ENCODE results near the gene TMEM220. TPM values are rescaled to one million over a fixed set of nuclear protein-coding genes. Genes with fewer than 3 reads are reported as not detected.

Gene TMEM220
- total and polyA plus RNA-seq, 2 experiments from 2014 or later = 0.54 to 9.5 TPM

DNA sequence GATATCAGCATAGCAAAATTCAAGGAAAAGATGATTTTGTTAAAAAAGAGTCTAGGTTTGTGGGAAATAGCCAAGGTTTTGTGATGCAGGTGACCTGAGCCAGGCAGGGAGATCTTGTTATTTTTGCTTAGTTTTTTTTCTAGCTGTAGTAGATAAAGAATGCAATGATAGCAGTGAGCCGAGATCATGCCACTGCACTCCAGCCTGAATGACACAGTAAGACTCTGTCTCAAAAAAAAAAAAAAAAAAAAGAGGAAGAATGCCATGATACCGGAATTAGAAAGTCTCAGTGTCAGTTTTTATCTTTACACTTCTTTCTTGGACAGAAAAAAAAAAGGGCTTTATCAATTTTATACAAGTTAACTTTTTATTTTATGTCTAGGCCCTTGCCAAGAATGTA lies 46.6 kb upstream of the TMEM220 start:
- no peaks in the 10 kb centered on the region for H3K9me3 ChIP-seq (ENCODE audit: low read depth)
- H3K79me2 ChIP-seq (ENCODE audit: insufficient read depth) = no peaks in the 10 kb centered on the region
- no peaks in the 10 kb centered on the region for H3K9me2 ChIP-seq (ENCODE audit: insufficient read depth)
- no peak for DNase-seq
- H3K27me3 ChIP-seq (replicated peaks; ENCODE audit: insufficient read depth) = no peaks in the 10 kb centered on the region
- H3K4me2 ChIP-seq (ENCODE audit: unreplicated experiment) = no peak overlapping the region
- no peak overlapping the region for H3K4me3 ChIP-seq
- H3K4me1 ChIP-seq (ENCODE audit: insufficient read depth) = no peaks in the 10 kb centered on the region
- no peaks in the 10 kb centered on the region for H3F3A ChIP-seq (ENCODE audit: insufficient read depth)
- H4K20me1 ChIP-seq (ENCODE audit: insufficient read depth) = no peaks in the 10 kb centered on the region
- H3K9ac ChIP-seq = no peak overlapping the region
- in situ Hi-C loops (cut with MboI) = no loop called here
- no peak overlapping the region for H2AFZ ChIP-seq
- 48 to 51% methylated on average over 2 of the region's 2 CpGs for WGBS, 2 experiments (ENCODE audit: low coverage in 1 of 2, low lambda C conversion rate in 2 of 2, missing lambda C conversion rate in 2 of 2)
- H3K36me3 ChIP-seq (ENCODE audit: low read depth) = no peaks in the 10 kb centered on the region
- H3K27ac ChIP-seq = no peak overlapping the region
- TF ChIP-seq EZH2phosphoT487 (IDR thresholded peaks at IDR 0.05; ENCODE audit: insufficient read depth, low read depth) (no peak), EZH2 (IDR thresholded peaks at IDR 0.05; ENCODE audit: insufficient read depth, poor library complexity, severe bottlenecking) (no peak)

DNA sequence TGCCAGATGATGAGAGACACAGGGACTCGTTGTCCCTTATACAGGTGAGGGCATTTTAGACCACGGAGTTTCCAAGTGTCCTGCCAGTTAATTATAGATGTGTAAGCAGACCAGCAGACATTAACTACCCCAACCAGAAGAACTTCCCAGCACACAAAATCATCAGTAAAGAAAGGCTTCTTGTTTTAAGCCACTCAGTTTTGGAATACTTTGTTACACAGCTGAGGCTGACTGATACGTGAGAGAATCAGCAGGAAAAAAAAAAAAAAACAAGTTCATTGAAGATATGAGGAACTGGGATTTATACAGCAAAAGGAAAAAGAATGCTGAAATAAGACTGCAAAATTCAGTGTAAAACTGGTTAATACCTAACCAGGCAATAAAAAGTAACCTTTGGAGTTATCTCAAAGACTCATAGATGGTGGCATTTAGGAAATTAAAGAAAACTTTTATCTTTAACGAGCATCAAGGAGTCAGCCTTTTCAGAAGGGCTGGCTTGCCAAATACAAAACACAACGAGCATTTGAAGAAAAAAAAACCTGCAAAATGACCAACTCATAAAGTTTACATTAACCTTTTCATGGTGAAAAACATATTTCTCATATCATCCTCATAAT lies 46.0 kb upstream of the TMEM220 start:
- Histone ChIP-seq H3K9ac (no peak overlapping the region), H4K20me1 (ENCODE audit: insufficient read depth) (no peaks in the 10 kb centered on the region), H3K4me1 (ENCODE audit: insufficient read depth) (no peaks in the 10 kb centered on the region), H3K9me3 (ENCODE audit: low read depth) (no peaks in the 10 kb centered on the region), H2AFZ (no peak overlapping the region), H3K4me3 (no peak overlapping the region), H3K79me2 (ENCODE audit: insufficient read depth) (no peaks in the 10 kb centered on the region), H3F3A (ENCODE audit: insufficient read depth) (no peaks in the 10 kb centered on the region), H3K9me2 (ENCODE audit: insufficient read depth) (no peaks in the 10 kb centered on the region), H3K36me3 (ENCODE audit: low read depth) (no peaks in the 10 kb centered on the region), H3K27ac (no peak overlapping the region), H3K4me2 (ENCODE audit: unreplicated experiment) (no peak overlapping the region), H3K27me3 (replicated peaks; ENCODE audit: insufficient read depth) (no peaks in the 10 kb centered on the region)
- DNase-seq = no peak
- in situ Hi-C loops (cut with MboI) = no loop called here
- WGBS, 2 experiments (ENCODE audit: low coverage in 1 of 2, low lambda C conversion rate in 2 of 2, missing lambda C conversion rate in 2 of 2) = 35 to 43% methylated on average over 5 of the region's 5 CpGs
- TF ChIP-seq EZH2 (IDR thresholded peaks at IDR 0.05; ENCODE audit: insufficient read depth, poor library complexity, severe bottlenecking) = no peak
- TF ChIP-seq EZH2phosphoT487 (IDR thresholded peaks at IDR 0.05; ENCODE audit: insufficient read depth, low read depth) = no peak

DNA sequence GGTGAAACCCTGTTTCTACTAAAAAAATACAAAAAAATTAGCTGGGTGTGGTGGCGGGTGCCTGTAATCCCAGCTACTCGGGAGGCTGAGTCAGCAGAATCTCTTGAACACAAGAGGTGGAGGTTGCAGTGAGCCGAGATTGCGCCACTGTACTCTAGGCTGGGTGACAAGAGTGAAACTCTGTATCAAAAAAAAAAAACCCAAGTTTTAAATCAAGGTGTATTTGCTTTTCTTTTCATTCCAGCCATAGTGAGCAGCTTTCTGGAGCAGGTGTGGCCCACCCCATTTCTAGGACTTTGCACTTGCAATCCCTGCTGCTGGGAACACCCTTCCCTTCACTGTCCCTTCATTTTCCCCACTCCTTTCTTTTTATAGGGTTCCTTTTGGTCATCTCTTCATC lies 45.2 kb upstream of the TMEM220 start:
- Histone ChIP-seq H3K79me2 (ENCODE audit: insufficient read depth) (no peaks in the 10 kb centered on the region), H3K9me3 (ENCODE audit: low read depth) (no peaks in the 10 kb centered on the region), H3K4me3 (no peak overlapping the region), H3K36me3 (ENCODE audit: low read depth) (no peaks in the 10 kb centered on the region), H3K4me2 (ENCODE audit: unreplicated experiment) (no peak overlapping the region), H3K4me1 (ENCODE audit: insufficient read depth) (no peaks in the 10 kb centered on the region), H2AFZ (no peak overlapping the region), H3K27me3 (replicated peaks; ENCODE audit: insufficient read depth) (no peaks in the 10 kb centered on the region), H3K9ac (no peak overlapping the region), H3K27ac (no peak overlapping the region), H4K20me1 (ENCODE audit: insufficient read depth) (no peaks in the 10 kb centered on the region), H3K9me2 (ENCODE audit: insufficient read depth) (no peaks in the 10 kb centered on the region), H3F3A (ENCODE audit: insufficient read depth) (no peaks in the 10 kb centered on the region)
- no peak for DNase-seq
- WGBS, 2 experiments (ENCODE audit: low coverage in 1 of 2, low lambda C conversion rate in 2 of 2, missing lambda C conversion rate in 2 of 2) = 52 to 68% methylated on average over 4 of the region's 4 CpGs
- TF ChIP-seq EZH2 (IDR thresholded peaks at IDR 0.05; ENCODE audit: insufficient read depth, poor library complexity, severe bottlenecking) (no peak), EZH2phosphoT487 (IDR thresholded peaks at IDR 0.05; ENCODE audit: insufficient read depth, low read depth) (no peak)
- in situ Hi-C loops (cut with MboI) = no loop called here

DNA sequence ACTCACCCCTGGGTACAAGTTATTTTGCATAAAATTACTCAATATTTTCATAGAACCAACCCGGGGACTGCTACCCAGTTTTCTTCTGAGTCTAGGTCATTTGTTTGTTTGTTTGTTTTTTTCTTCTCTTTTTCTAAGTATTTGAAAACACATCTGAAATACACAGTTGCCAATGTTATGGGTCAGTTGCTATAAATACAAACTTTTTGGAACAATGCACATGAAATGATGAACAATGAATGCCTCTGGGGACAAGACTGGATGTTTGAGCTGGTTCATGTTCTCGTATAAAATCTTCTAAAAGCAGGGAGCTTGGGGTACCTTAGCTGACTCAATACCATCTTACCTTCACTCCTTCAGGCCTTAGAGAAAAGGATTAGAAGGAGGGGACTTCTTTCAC lies 43.6 kb upstream of the TMEM220 start:
- H3F3A ChIP-seq (ENCODE audit: insufficient read depth) = no peaks in the 10 kb centered on the region
- in situ Hi-C loops (cut with MboI) = no loop called here
- no peaks in the 10 kb centered on the region for H3K27me3 ChIP-seq (replicated peaks; ENCODE audit: insufficient read depth)
- H3K9ac ChIP-seq = no peak overlapping the region
- no peak for DNase-seq
- no peaks in the 10 kb centered on the region for H3K4me1 ChIP-seq (ENCODE audit: insufficient read depth)
- TF ChIP-seq EZH2 (IDR thresholded peaks at IDR 0.05; ENCODE audit: insufficient read depth, poor library complexity, severe bottlenecking) = no peak
- no peak for TF ChIP-seq EZH2phosphoT487 (IDR thresholded peaks at IDR 0.05; ENCODE audit: insufficient read depth, low read depth)
- H3K36me3 ChIP-seq (ENCODE audit: low read depth) = no peaks in the 10 kb centered on the region
- H3K4me3 ChIP-seq = no peak overlapping the region
- H3K27ac ChIP-seq = no peak overlapping the region
- no peaks in the 10 kb centered on the region for H3K9me3 ChIP-seq (ENCODE audit: low read depth)
- H2AFZ ChIP-seq = no peak overlapping the region
- 2 to 5% methylated on average over 2 of the region's 2 CpGs for WGBS, 2 experiments (ENCODE audit: low coverage in 1 of 2, low lambda C conversion rate in 2 of 2, missing lambda C conversion rate in 2 of 2)
- no peak overlapping the region for H3K4me2 ChIP-seq (ENCODE audit: unreplicated experiment)
- H3K9me2 ChIP-seq (ENCODE audit: insufficient read depth) = no peaks in the 10 kb centered on the region
- no peaks in the 10 kb centered on the region for H4K20me1 ChIP-seq (ENCODE audit: insufficient read depth)
- H3K79me2 ChIP-seq (ENCODE audit: insufficient read depth) = no peaks in the 10 kb centered on the region

Data from GM23248 (cell line).